MM.1S (cell line): Measurements from ENCODE around the gene PRL.

Source experiments
- DNase-seq: peaks from one replicate; pipeline ENCODE4 v3.0.0-alpha.2; 2015
- H2AFZ ChIP-seq: fragments of 300-600 bp; sonication (generic); 2 replicates; pipeline ENCODE4 v1.6.0; 2016; ENCODE audit warnings: antibody characterized with exemption, low read length
- H3F3A ChIP-seq: fragments of 300-600 bp; sonication (generic); 2 replicates; pipeline ENCODE4 v1.6.1; 2016; ENCODE audit warnings: mild to moderate bottlenecking, antibody characterized with exemption, low read length, moderate library complexity, mixed read lengths; ENCODE audit not compliant: insufficient read depth
- H3K27ac ChIP-seq: fragments of 300-600 bp; sonication (generic); 2 replicates; pipeline ENCODE4 v1.5.1; 2016; ENCODE audit warnings: mild to moderate bottlenecking, low read length
- H3K27me3 ChIP-seq: fragments of 300-600 bp; sonication (generic); replicated peaks from 2 replicates; pipeline ENCODE4 v1.6.0; 2016; ENCODE audit warnings: low read length; ENCODE audit not compliant: insufficient read depth
- H3K36me3 ChIP-seq: fragments of 300-600 bp; sonication (generic); replicated peaks from 2 replicates; pipeline ENCODE4 v1.6.1; 2016; ENCODE audit warnings: mild to moderate bottlenecking, low read length, mixed read lengths; ENCODE audit not compliant: insufficient read depth
- H3K4me1 ChIP-seq: fragments of 300-600 bp; sonication (generic); 2 replicates; pipeline ENCODE4 v1.6.1; 2016; ENCODE audit warnings: low read length, mixed read lengths
- H3K4me2 ChIP-seq: fragments of 300-600 bp; sonication (generic); 2 replicates; pipeline ENCODE4 v1.6.0; 2016; ENCODE audit warnings: low read depth, low read length
- H3K4me3 ChIP-seq: fragments of 300-600 bp; sonication (generic); 2 replicates; pipeline ENCODE4 v1.5.1; 2016; ENCODE audit warnings: low read length, mixed read lengths
- H3K79me2 ChIP-seq: fragments of 300-600 bp; sonication (generic); 2 replicates; pipeline ENCODE4 v1.6.1; 2016; ENCODE audit warnings: mixed run types, low read length, mixed read lengths
- H3K9ac ChIP-seq: fragments of 300-600 bp; sonication (generic); 2 replicates; pipeline ENCODE4 v1.6.1; 2016; ENCODE audit warnings: low read length, mixed read lengths
- H3K9me2 ChIP-seq: fragments of 300-600 bp; sonication (generic); replicated peaks from 2 replicates; pipeline ENCODE4 v1.6.1; 2016; ENCODE audit warnings: mild to moderate bottlenecking, low read length, mixed read lengths; ENCODE audit not compliant: insufficient read depth
- H3K9me3 ChIP-seq: fragments of 300-600 bp; sonication (generic); replicated peaks from 2 replicates; pipeline ENCODE4 v1.6.1; 2016; ENCODE audit warnings: mild to moderate bottlenecking, low read length, mixed read lengths; ENCODE audit not compliant: insufficient read depth
- H4K20me1 ChIP-seq: fragments of 300-600 bp; sonication (generic); 2 replicates; pipeline ENCODE4 v1.6.1; 2016; ENCODE audit warnings: mild to moderate bottlenecking, low read length, moderate library complexity, mixed read lengths; ENCODE audit not compliant: insufficient read depth
- EZH2 ChIP-seq: fragments of 300-600 bp; sonication (generic); optimal IDR thresholded peaks from 2 replicates; pipeline ENCODE3; 2017; ENCODE audit warnings: low read depth, mild to moderate bottlenecking, antibody characterized with exemption, low read length, mixed read lengths
- EZH2phosphoT487 ChIP-seq: fragments of 300-600 bp; sonication (generic); IDR thresholded peaks from 2 replicates; pipeline ENCODE4 v1.6.1; 2018; ENCODE audit warnings: antibody characterized with exemption, low read length
- TF ChIP-seq, protein P1 (sequence below): fragments of 300-600 bp; sonication (generic); IDR thresholded peaks from 2 replicates; pipeline ENCODE4 v1.5.1; 2016; ENCODE audit warnings: antibody characterized with exemption, low read length, mixed read lengths

PRL gene

DNA sequence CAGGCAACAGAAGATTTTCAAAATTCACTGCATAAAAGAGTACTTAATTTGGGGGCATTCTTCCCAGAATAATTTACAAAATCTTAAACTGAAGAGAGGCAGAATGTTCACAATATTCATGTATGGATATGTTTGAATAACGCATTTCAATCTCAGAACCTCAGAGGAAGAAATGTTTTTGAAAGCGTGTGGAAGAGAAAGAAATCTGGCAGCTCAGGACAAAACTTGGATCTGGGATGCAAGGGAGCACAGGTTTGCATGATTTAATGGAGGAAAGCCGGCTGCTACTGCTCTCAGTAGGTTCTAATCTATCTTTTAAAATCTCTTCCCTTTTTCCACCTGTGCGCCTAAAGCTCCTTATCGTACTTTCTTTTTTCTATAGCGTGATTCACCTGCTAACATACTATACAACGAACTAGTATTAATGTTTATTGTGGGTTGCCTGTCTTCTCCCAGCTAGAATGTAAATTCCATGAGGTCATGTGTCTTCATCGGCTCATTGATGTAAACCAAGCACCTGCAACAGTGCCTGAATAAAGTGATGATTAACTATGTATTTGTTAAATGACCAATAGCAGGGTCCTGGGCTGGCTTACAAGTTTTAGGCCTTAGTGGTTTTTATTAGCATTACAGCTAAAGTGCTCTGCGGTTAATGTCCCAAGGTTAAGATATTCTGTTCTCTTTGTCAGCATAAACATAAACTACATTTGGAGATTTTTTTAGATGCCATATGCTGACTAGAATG is 15.3 kb downstream of the PRL start:
- no peaks in the 10 kb centered on the region for H3K79me2 ChIP-seq
- no peaks in the 10 kb centered on the region for H3K9me2 ChIP-seq
- no peaks in the 10 kb centered on the region for H3F3A ChIP-seq
- no peaks in the 10 kb centered on the region for H3K9me3 ChIP-seq
- H3K4me1 ChIP-seq: peaks cover 12% of the 10 kb centered on the region
- H3K27ac ChIP-seq: no peak overlapping the region
- H4K20me1 ChIP-seq: no peaks in the 10 kb centered on the region
- H2AFZ ChIP-seq: no peak overlapping the region
- no peak overlapping the region for H3K4me2 ChIP-seq
- H3K9ac ChIP-seq: no peak overlapping the region
- DNase-seq: no peak
- H3K36me3 ChIP-seq: no peaks in the 10 kb centered on the region
- no peak for TF ChIP-seq EZH2phosphoT487
- no peak overlapping the region for H3K4me3 ChIP-seq
- no peaks in the 10 kb centered on the region for H3K27me3 ChIP-seq

DNA sequence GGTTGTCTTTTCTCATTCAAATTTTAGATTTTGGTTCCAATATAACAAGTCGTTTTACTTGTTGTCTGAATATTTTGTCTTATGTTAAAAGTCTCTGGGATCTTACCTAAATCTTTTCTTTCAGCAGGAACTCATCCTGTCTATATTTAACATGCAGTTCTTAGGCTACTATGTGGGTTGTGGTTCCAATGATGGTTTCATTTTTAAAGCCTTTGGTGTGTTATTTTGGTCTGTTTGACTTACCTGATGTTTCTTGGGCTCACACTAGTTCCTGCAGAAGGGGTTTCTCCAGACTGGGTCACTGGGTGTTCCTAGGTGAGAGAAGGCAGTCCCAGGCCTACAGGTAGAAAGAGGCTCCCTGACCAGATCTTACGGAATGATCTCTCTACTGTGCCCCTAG is 17.4 kb downstream of the PRL start:
- peak overlapping the region; percentile 17; the same call in 1 of the 2 replicates for H3K4me2 ChIP-seq
- DNase-seq: peak; percentile 47
- no peak overlapping the region for H2AFZ ChIP-seq
- H3K79me2 ChIP-seq: no peaks in the 10 kb centered on the region
- H4K20me1 ChIP-seq: no peaks in the 10 kb centered on the region
- H3K4me1 ChIP-seq: peaks cover 12% of the 10 kb centered on the region
- no peaks in the 10 kb centered on the region for H3K27me3 ChIP-seq
- H3K27ac ChIP-seq: no peak overlapping the region
- H3F3A ChIP-seq: no peaks in the 10 kb centered on the region
- H3K9me3 ChIP-seq: no peaks in the 10 kb centered on the region
- no peaks in the 10 kb centered on the region for H3K9me2 ChIP-seq
- H3K9ac ChIP-seq: no peak overlapping the region
- no peak overlapping the region for H3K4me3 ChIP-seq
- H3K36me3 ChIP-seq: no peaks in the 10 kb centered on the region
- no peak for TF ChIP-seq EZH2
- TF ChIP-seq, protein P1, sequence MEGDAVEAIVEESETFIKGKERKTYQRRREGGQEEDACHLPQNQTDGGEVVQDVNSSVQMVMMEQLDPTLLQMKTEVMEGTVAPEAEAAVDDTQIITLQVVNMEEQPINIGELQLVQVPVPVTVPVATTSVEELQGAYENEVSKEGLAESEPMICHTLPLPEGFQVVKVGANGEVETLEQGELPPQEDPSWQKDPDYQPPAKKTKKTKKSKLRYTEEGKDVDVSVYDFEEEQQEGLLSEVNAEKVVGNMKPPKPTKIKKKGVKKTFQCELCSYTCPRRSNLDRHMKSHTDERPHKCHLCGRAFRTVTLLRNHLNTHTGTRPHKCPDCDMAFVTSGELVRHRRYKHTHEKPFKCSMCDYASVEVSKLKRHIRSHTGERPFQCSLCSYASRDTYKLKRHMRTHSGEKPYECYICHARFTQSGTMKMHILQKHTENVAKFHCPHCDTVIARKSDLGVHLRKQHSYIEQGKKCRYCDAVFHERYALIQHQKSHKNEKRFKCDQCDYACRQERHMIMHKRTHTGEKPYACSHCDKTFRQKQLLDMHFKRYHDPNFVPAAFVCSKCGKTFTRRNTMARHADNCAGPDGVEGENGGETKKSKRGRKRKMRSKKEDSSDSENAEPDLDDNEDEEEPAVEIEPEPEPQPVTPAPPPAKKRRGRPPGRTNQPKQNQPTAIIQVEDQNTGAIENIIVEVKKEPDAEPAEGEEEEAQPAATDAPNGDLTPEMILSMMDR: no peak
- no peak for TF ChIP-seq EZH2phosphoT487

DNA sequence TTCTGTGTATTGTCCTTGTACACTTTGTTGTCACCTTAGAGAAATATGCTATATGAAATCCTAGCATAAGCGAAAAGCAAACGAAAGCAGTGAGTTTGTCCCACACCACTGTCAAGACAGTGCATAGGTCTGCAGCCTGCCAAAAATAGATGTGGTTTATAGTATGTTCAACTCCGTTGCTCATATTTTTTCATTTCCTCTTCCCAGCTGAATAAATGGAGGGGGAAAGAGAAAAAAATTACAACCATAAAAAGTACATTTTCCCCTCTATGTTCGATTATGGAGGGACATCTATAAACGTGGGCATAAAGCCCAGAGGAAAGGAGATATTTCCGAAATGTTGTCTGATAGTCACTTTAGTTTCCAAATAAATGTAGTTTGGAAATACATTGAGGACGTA is 25.8 kb downstream of the PRL start:
- Histone ChIP-seq H3K9ac (no peak overlapping the region), H2AFZ (no peak overlapping the region), H3K4me2 (0 out of 2 replicates have a peak overlapping the region, but pooled peaks have one; percentile 0), H3K4me3 (no peak overlapping the region), H3K9me2 (no peaks in the 10 kb centered on the region), H3K4me1 (0 out of 2 replicates have a peak, but pooled peaks cover 5% of the 10 kb centered on the region), H3K9me3 (no peaks in the 10 kb centered on the region), H3K27me3 (no peaks in the 10 kb centered on the region), H3K36me3 (no peaks in the 10 kb centered on the region), H3K27ac (no peak overlapping the region), H3F3A (no peaks in the 10 kb centered on the region), H4K20me1 (no peaks in the 10 kb centered on the region), H3K79me2 (no peaks in the 10 kb centered on the region)
- TF ChIP-seq, protein P1: no peak
- TF ChIP-seq EZH2: no peak
- no peak for TF ChIP-seq EZH2phosphoT487
- peak; percentile 61 for DNase-seq

DNA sequence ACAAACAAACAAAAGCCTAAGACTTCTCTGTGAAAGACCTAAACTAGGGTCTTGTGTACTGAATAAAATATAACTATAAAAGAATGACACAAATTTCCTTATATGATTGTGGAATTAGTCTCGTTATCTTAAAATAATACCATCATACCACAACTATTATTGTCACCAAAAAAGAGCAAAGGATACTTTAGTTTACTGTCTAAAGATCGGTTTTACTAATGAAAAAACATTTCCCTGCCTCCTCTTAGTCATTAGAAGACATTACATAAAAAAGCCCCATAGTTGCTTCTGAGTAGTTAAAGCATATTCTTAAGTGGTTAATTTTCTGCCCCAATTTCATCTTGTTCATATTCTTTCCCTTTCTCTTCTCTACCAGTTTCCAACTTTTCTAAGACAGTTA is 33.1 kb downstream of the PRL start:
- Histone ChIP-seq H3K4me1 (no peaks in the 10 kb centered on the region), H2AFZ (no peak overlapping the region), H4K20me1 (no peaks in the 10 kb centered on the region), H3K4me2 (no peak overlapping the region), H3K9me2 (no peaks in the 10 kb centered on the region), H3K9me3 (no peaks in the 10 kb centered on the region), H3K9ac (no peak overlapping the region), H3K27ac (no peak overlapping the region), H3K4me3 (no peak overlapping the region), H3K79me2 (no peaks in the 10 kb centered on the region), H3K36me3 (no peaks in the 10 kb centered on the region), H3K27me3 (no peaks in the 10 kb centered on the region), H3F3A (no peaks in the 10 kb centered on the region)
- no peak for DNase-seq
- TF ChIP-seq EZH2: no peak
- TF ChIP-seq, protein P1: no peak
- TF ChIP-seq EZH2phosphoT487: no peak
